Mesodermal cell (in vitro differentiated cells): ENCODE data around the gene RUNX3.

Experiments used
- H3K27ac ChIP-seq: 2 replicates; pipeline ENCODE4 v1.7.0; 2013; ENCODE audit warnings: mild to moderate bottlenecking, low read depth, low read length, moderate library complexity; ENCODE audit not compliant: severe bottlenecking
- H3K36me3 ChIP-seq: 2 replicates; pipeline ENCODE4 v1.7.1; 2013; ENCODE audit warnings: mild to moderate bottlenecking, low read length, moderate library complexity; ENCODE audit not compliant: control insufficient read depth, insufficient read depth
- H3K4me1 ChIP-seq: one replicate; pipeline ENCODE4 v1.7.1; 2013; ENCODE audit warnings: mild to moderate bottlenecking, low read length; ENCODE audit not compliant: insufficient read depth, control insufficient read depth, poor library complexity, severe bottlenecking
- H3K4me3 ChIP-seq: 2 replicates; pipeline ENCODE4 v1.7.0; 2013; ENCODE audit warnings: low read length, control low read depth, mild to moderate bottlenecking; ENCODE audit not compliant: insufficient read depth, poor library complexity, severe bottlenecking; ENCODE audit errors: extremely low read depth
- H3K9me3 ChIP-seq: 2 replicates; pipeline ENCODE4 v1.7.1; 2013; ENCODE audit warnings: mild to moderate bottlenecking, low read length, moderate library complexity; ENCODE audit not compliant: control insufficient read depth
- WGBS, 2 experiments: methylation state at CpG; one replicate each; pipeline ENCODE4 v1.1.5; 2013; ENCODE audit warnings: missing lambda C conversion rate in 2 of 2; ENCODE audit not compliant: insufficient coverage in 2 of 2; 5-methylcytosine and 5-hydroxymethylcytosine counted together

Gene RUNX3

DNA sequence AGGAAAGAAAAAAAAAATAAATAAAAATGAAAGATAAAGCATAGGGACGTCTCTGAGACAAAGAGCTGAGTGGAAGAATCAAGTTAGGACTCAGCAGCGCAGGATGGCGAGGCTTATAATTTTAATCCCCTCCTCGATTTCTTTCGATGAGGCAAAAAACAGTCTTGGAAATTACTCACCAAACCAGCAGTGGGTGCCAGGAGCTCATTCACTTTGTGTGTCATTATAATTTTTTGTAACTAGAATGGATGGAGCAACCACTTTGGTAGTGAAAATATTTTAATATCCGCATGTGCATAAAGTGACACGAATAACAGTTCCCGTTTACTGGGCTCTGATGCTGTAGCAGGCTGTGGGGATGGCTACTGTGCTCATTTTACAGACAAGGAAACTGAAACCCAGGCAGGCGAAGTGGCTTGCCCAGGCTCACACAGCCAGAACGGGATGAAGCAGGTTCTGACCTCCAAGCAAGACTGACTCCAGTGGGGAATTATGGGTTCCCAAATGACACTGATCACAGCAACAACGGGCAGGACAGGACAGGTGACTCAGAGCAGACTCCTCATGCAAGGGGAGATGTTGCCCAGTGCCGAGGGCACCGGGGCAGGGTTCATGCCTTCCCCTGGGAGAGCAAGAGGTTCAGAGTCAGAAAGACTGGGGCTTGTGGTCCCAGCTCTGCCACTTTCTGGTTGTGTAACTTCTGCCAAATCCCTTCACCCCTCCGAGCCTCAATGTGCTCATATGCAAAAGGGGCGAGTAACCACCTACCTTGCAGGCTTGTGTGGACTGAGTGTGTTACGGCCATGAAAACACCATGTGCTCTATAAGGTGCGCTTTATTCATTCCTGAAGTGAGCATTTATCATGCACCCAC, 63.6 kb downstream of the RUNX3 start:
- Histone ChIP-seq H3K4me3 (no peak overlapping the region), H3K27ac (no peak overlapping the region), H3K36me3 (no peaks in the 10 kb centered on the region), H3K4me1 (peaks cover 23% of the 10 kb centered on the region), H3K9me3 (no peaks in the 10 kb centered on the region)
- WGBS, 2 experiments, result 84 to 91% methylated on average over 13 of the region's 17 CpGs

DNA sequence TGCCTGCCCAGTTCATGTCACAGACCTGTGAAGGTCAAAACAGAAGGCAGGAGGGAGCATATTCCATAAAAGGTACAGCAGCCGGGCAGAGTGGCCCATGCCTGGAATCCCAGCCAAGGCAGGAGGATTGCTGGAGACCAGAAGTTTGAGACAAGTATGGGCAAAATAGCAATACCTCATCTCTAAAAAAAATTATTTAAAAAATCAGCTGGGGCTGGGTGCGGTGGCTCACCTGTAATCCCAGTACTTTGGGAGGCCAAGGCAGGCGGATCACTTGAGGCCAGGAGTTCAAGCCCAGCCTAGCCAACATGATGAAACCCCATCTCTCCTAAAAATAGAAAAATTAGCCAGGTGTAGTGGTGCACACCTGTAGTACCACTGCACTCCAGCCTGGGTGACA, 64.5 kb downstream of the RUNX3 start:
- Histone ChIP-seq H3K4me1 (peaks cover 23% of the 10 kb centered on the region), H3K36me3 (no peaks in the 10 kb centered on the region), H3K9me3 (no peaks in the 10 kb centered on the region), H3K4me3 (no peak overlapping the region), H3K27ac (no peak overlapping the region)
- WGBS, 2 experiments, result 87 to 100% methylated on average over 1 to 2 of the region's 3 CpGs

DNA sequence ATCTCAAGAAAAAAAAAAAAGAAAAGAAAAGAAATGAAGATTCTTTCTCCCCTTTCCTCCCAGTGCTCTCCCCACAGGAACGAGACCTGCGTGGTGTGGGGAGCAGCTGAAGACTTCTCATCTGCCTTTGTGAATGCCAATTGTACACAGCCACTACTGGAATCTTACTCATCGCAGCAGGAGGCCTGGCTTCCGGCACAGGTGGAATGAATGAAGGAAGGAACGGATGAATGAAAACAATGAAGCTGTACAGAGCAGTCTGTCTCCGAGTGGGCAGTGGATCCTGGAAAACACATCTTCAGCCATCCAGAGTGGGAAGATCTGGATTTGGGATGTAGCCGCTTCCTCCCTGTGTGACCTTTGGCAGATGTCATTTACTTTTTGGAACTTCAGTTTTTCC, 64.9 kb downstream of the RUNX3 start:
- no peaks in the 10 kb centered on the region for H3K36me3 ChIP-seq
- H3K4me1 ChIP-seq, result peaks cover 23% of the 10 kb centered on the region
- no peak overlapping the region for H3K27ac ChIP-seq
- H3K4me3 ChIP-seq, result no peak overlapping the region
- no peaks in the 10 kb centered on the region for H3K9me3 ChIP-seq
- 81 to 97% methylated on average over 2 to 3 of the region's 7 CpGs for WGBS, 2 experiments

DNA sequence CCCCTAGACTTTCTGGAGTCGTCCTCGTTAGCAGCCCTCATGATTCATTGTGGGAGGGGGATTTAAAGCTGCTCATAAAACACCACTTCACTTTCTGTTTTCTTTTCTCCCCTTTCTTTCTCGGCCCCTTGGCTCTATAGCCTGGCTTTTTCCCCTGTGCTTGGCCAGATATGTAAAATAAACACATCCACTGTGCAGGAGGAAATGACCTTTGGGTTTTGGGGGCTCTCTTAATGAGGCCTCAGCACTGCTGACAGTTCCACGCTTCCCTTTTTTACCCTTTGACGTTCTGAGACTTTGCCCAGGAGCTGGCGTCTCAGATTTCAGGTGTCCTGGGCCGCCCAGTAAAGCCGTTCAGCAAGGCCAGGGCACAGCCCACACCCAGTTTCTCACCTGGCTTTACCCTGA, 65.7 kb downstream of the RUNX3 start:
- Histone ChIP-seq H3K9me3 (no peaks in the 10 kb centered on the region), H3K4me3 (no peak overlapping the region), H3K4me1 (peaks cover 23% of the 10 kb centered on the region), H3K27ac (no peak overlapping the region), H3K36me3 (no peaks in the 10 kb centered on the region)
- whole genome bisulfite sequencing, 2 experiments, result 47 to 48% methylated on average over 4 to 5 of the region's 8 CpGs

DNA sequence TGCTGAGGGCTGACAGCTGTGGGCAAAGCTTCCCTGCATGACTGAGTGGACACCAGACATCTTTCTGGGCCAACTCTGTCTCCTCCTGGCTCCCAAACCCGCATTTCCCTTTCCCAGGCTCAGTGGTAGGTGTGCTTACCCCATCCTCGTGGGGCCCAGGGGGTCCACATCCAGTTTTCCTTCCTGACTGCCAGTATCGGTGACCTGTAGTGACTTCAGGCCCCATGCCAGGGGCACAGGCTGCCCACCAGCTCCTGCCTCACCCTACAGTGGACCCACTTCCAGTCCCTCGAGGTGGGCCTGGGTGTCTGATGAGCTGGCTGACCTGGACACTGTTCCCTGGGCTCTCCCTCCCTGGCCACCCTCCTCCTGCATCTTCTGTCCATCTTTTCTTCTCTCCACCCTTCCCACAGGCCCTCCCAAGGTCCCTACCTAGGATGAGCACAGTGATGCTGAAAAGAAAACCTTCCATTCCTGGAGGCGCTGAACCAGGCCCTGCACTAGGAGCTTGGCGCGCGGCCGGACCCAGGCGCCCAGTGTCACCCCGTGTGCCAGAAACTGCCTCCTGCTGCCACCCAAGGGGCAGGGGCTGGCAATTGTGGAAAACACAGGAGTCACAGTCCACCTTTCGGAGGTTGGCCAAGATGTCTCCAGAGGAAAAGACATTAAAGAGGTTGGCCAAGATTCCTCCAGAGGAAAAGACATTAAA, 67.1 kb downstream of the RUNX3 start:
- no peak overlapping the region for H3K27ac ChIP-seq
- H3K4me1 ChIP-seq, result peaks cover 23% of the 10 kb centered on the region
- no peaks in the 10 kb centered on the region for H3K36me3 ChIP-seq
- no peak overlapping the region for H3K4me3 ChIP-seq
- WGBS, 2 experiments, result 88 to 98% methylated on average over 12 of the region's 12 CpGs
- no peaks in the 10 kb centered on the region for H3K9me3 ChIP-seq

DNA sequence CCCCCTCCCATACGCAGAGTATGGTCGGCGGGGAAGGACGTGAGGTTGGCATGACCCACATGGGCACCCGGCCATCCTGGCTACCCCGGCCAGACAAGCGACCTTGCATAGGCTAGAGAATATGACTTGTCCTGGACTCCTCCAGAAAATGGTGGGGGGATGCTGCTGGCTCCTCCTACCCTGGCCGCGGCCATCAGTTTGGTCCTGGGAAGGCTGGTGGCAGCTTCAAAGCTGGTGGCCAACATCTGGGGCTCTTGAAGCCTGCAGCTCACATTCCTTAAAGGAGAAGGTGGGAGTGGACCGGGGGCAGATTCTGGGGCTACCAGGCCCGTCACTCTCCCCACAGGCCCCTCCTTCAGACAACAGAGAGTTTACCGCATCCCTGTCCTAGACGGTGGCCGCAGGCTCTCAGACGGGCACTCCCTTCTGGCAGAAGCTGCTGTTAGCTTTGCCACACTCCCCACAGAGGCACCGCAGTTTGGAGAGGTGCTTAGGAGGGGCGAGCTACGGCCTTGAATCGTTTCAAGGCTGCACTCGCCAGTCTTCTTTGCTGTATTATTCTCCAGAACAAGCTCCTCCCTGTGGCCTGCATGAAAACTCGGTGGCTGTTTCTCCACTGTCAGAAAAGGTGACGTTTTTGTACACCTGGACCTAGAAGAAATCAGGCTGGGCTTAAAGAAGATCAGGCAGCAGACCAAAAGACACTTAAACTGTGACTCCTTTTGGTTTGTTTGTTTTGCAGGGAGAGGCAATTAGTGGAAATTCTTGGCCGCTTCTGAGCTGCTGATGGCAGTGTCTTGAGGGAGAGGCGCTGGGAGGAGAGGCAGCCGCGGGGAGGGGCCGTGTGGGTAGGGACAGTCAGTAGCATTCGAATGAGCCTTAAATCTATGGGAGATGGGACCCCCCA, 68.0 kb downstream of the RUNX3 start:
- Histone ChIP-seq H3K27ac (no peak overlapping the region), H3K9me3 (no peaks in the 10 kb centered on the region), H3K36me3 (no peaks in the 10 kb centered on the region), H3K4me1 (peaks cover 23% of the 10 kb centered on the region), H3K4me3 (no peak overlapping the region)
- WGBS, 2 experiments, result 70 to 76% methylated on average over 20 to 24 of the region's 28 CpGs

DNA sequence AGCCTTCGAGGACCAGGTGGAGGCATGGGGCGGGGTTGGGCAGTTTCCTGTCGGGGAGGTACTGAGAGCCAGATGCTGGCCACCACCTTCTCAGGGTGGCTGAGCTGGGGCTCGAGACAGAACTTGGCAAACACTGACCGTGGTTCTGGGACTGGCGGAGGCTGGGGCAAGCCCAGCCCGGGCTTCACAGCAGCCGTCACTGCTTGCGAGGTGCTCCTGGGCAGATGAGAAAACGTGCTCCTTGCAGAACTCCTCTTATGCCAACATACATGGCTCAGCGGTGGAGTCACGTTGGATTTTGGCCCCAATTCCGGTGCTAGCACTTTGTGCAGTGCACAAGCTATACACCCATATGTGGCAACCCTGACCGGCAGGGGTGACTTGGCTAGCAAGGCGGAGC, 69.2 kb downstream of the RUNX3 start:
- no peaks in the 10 kb centered on the region for H3K36me3 ChIP-seq
- H3K9me3 ChIP-seq, result no peaks in the 10 kb centered on the region
- no peak overlapping the region for H3K27ac ChIP-seq
- H3K4me1 ChIP-seq, result peaks cover 23% of the 10 kb centered on the region
- H3K4me3 ChIP-seq, result no peak overlapping the region
- 91 to 95% methylated on average over 14 to 15 of the region's 15 CpGs for WGBS, 2 experiments

DNA sequence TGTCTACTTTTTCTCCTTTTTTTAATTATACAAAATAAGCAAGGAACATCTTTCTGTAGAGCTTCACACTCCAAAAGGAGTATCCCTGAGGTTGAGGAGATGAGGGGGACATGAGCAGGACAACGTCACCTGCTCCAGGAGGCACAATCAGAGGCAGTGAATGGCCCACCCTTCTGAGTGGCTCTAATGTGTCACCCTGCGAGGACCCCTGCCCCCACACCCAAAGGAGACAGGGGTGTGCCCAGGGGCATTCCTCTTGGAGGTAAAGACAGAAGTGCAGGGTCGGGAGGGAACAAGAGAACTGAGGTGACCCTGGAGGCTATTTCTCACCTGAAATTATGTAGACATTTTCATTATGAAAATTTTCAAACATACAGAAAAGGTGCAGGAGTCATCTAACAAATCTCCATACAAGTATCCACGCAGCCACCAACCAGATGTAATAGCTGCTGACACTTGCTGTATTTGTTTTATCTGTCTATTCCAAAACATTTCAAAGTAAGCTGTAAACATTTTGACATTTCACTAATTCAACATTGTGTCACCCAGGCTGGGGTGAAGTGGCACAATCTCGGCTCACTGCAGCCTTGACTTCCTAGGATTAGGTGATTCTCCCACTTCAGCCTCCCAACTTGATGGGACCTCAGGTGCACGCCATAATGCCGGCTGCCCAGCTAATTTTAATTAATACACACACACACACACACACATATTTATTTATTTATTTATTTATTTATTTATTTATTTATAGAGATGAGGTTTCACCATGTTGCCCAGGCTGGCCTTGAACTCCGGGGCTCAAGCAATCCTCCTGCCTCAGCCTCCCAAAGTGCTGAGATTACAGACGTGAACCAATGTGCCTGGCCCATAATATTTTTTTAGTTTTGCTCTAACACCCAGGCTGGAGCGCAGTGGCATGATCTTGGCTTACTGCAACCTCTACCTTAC, 70.7 kb downstream of the RUNX3 start:
- no peaks in the 10 kb centered on the region for H3K9me3 ChIP-seq
- no peak overlapping the region for H3K4me3 ChIP-seq
- peaks cover 18% of the 10 kb centered on the region for H3K4me1 ChIP-seq
- no peak overlapping the region for H3K27ac ChIP-seq
- H3K36me3 ChIP-seq, result no peaks in the 10 kb centered on the region
- WGBS, 2 experiments, result 82 to 83% methylated on average over 5 of the region's 10 CpGs

DNA sequence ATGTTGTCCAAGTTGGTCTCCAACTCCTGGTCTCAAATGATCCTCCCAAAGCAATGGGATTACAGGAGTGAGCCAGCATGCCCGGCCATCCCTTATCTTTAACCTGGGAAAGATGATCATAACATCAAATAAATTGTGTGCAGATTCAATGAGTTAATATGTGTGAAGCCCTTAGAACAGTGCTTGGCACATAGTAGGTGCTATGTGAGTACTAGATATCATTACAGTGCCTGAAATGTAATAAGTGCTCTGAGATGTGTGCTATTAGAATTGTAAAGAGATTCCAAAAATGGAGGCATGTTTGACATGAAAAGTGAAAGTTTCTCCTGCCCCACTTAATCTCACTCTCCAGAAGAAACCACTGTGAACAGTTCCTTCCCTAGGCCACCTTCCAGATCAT, 71.8 kb downstream of the RUNX3 start:
- Histone ChIP-seq H3K4me1 (peaks cover 13% of the 10 kb centered on the region), H3K4me3 (no peak overlapping the region), H3K36me3 (no peaks in the 10 kb centered on the region), H3K27ac (no peak overlapping the region), H3K9me3 (no peaks in the 10 kb centered on the region)
- WGBS, 2 experiments, result no CpG with 5 or more reads among the region's 1 CpG
